Measurements from ENCODE around the gene PLCB3. TPM values are rescaled to one million over a fixed set of nuclear protein-coding genes. Genes with fewer than 3 reads are reported as not detected.
A peak's percentile ranks its signal among the peaks of the same experiment; 100 is the strongest.

The PLCB3 gene
- total and polyA plus RNA-seq, 7 donors = 10.6 to 52.8 (median 17.7) TPM

DNA sequence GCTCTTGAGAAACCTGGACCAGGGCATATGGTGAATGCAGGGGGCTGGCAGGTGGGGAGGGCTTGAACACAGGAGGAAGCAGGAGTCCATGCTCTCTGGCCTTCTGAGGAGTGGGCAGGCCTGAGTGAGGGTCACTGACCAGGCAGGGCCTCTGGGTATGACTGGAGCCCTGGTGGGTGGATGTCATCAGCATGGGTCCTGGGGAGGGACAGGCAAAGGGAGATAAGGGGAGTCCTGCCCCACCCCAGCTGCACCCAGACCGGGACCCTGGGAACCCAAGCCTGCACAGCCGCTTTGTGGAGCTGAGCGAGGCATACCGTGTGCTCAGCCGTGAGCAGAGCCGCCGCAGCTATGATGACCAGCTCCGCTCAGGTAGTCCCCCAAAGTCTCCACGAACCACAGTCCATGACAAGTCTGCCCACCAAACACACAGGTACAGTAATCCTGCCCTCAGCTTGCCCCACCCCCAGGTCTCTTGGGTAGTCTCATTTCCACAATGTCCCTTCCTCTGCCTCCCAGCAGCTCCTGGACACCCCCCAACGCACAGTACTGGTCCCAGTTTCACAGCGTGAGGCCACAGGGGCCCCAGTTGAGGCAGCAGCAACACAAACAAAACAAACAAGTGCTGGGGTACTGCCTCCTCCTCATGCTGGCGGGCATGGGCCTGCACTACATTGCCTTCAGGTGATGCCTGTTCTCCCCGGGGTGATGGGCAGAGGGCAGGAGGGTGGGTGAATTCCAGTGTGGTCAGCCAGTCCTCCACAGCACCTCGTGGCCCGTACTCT lies 19.0 kb upstream of the PLCB3 start:
- Histone ChIP-seq H3K4me1 (peaks cover 0 to 68% (median 53%) of the 10 kb centered on the region in 4 donors), H3K36me3 (peaks cover 0 to 9% (median 1%) of the 10 kb centered on the region in 4 donors), H3K4me3 (no peak overlapping the region), H3K9me3 (no peaks in the 10 kb centered on the region), H3K27me3 (no peaks in the 10 kb centered on the region), H3K27ac (peak overlapping the region in 3 of 4 donors; percentile 15 to 98 (median 95))
- intact Hi-C loops (cut with DNase I) = no loop called here
- no peak for DNase-seq
- no peak for TF ChIP-seq POLR2AphosphoS5 (IDR thresholded peaks at IDR 0.05)
- TF ChIP-seq, protein P1, sequence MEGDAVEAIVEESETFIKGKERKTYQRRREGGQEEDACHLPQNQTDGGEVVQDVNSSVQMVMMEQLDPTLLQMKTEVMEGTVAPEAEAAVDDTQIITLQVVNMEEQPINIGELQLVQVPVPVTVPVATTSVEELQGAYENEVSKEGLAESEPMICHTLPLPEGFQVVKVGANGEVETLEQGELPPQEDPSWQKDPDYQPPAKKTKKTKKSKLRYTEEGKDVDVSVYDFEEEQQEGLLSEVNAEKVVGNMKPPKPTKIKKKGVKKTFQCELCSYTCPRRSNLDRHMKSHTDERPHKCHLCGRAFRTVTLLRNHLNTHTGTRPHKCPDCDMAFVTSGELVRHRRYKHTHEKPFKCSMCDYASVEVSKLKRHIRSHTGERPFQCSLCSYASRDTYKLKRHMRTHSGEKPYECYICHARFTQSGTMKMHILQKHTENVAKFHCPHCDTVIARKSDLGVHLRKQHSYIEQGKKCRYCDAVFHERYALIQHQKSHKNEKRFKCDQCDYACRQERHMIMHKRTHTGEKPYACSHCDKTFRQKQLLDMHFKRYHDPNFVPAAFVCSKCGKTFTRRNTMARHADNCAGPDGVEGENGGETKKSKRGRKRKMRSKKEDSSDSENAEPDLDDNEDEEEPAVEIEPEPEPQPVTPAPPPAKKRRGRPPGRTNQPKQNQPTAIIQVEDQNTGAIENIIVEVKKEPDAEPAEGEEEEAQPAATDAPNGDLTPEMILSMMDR (IDR thresholded peaks at IDR 0.05) = no peak
- TF ChIP-seq POLR2A (IDR thresholded peaks at IDR 0.05) = no peak
- TF ChIP-seq EP300 (IDR thresholded peaks at IDR 0.05) = no peak
- 84 to 91% methylated on average over 15 of the region's 15 CpGs for WGBS, 2 donors

DNA sequence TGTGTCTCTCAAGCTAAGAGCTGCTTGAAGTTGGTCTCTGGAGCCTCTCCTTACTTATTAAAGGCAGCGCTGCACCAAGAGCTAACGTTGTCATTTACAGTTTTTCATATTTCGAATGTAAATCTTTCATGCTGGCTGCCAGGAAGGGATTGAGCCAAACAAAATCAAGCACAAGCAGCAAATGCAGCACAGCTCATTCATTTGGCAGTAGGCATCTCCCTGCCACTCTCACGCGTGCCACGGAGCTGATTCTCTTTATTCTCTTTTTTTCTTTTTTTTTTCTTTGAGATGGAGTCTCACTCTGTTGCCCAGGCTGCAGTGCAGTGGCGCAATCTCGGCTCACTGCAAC lies 18.4 kb upstream of the PLCB3 start:
- TF ChIP-seq, protein P1 (IDR thresholded peaks at IDR 0.05) = no peak
- TF ChIP-seq POLR2AphosphoS5 (IDR thresholded peaks at IDR 0.05) (no peak), POLR2A (IDR thresholded peaks at IDR 0.05) (no peak), EP300 (IDR thresholded peaks at IDR 0.05) (no peak)
- peak overlapping the region in 3 of 4 donors; percentile 15 to 98 (median 89) for H3K27ac ChIP-seq
- DNase-seq = no peak
- 87 to 91% methylated on average over 8 of the region's 8 CpGs for WGBS, 2 donors
- intact Hi-C loops (cut with DNase I) = no loop called here
- peaks cover 0 to 15% (median 2%) of the 10 kb centered on the region in 4 donors for H3K36me3 ChIP-seq
- H3K27me3 ChIP-seq = no peaks in the 10 kb centered on the region
- no peaks in the 10 kb centered on the region for H3K9me3 ChIP-seq
- H3K4me3 ChIP-seq = no peak overlapping the region
- peaks cover 0 to 62% (median 48%) of the 10 kb centered on the region in 4 donors for H3K4me1 ChIP-seq

DNA sequence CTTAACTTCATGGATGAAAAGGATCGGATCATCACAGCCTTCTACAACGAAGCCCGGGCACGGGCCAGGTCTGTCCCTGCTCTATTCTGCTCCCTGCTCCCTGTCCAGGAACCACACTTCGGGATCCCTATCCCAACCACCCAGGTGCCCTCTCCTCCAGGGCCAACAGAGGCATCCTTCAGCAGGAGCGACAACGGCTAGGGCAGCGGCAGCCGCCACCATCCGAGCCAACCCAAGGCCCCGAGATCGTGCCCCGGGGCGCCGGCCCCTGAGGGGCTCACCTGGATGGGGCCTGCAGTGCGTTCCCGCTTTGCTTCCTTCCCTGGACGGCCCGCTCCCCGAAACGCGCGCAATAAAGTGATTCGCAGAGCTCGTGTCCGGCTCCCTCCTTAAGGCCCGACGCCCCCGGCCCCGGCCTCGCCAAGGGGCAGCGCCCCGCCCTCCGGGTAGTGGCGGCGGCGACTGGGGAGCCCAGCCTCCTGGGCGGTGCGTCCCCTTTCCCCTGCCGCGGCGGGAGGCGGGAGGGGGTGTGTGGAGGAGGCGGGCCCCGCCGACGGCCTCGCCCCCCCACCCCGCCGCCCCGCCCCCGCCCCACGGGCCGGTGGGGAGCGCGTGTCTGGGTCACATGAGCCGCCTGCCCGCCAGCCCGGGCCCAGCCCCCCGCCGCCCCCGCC lies 17.3 kb upstream of the PLCB3 start, which contains the start of gene VEGFB:
Gene VEGFB (plus strand): TSS at position 672 of the 674 bp plus-strand sequence. CDS start 250 bp downstream, outside the sequence.
- Histone ChIP-seq H3K4me3 (peak within 1 kb of the TSS; percentile 66 to 88 (median 80)), H3K9me3 (no peaks in the 10 kb centered on the region), H3K27me3 (no peaks in the 10 kb centered on the region), H3K4me1 (peaks cover 0 to 59% (median 42%) of the 10 kb centered on the region in 4 donors), H3K27ac (peak within 1 kb of the TSS; percentile 88 to 93 (median 91)), H3K36me3 (peaks cover 0 to 26% (median 2%) of the 10 kb centered on the region in 4 donors)
- TF ChIP-seq, protein P1 (IDR thresholded peaks at IDR 0.05) = no peak
- TF ChIP-seq POLR2AphosphoS5 (IDR thresholded peaks at IDR 0.05) (peak; percentile 58 to 86 (median 73)), POLR2A (IDR thresholded peaks at IDR 0.05) (peak; percentile 16 to 33), EP300 (IDR thresholded peaks at IDR 0.05) (no peak)
- 1 to 6% methylated on average over 60 to 62 of the region's 62 CpGs for WGBS, 2 donors
- peak; percentile 91 for DNase-seq
- intact Hi-C loops (cut with DNase I) = no loop called here

DNA sequence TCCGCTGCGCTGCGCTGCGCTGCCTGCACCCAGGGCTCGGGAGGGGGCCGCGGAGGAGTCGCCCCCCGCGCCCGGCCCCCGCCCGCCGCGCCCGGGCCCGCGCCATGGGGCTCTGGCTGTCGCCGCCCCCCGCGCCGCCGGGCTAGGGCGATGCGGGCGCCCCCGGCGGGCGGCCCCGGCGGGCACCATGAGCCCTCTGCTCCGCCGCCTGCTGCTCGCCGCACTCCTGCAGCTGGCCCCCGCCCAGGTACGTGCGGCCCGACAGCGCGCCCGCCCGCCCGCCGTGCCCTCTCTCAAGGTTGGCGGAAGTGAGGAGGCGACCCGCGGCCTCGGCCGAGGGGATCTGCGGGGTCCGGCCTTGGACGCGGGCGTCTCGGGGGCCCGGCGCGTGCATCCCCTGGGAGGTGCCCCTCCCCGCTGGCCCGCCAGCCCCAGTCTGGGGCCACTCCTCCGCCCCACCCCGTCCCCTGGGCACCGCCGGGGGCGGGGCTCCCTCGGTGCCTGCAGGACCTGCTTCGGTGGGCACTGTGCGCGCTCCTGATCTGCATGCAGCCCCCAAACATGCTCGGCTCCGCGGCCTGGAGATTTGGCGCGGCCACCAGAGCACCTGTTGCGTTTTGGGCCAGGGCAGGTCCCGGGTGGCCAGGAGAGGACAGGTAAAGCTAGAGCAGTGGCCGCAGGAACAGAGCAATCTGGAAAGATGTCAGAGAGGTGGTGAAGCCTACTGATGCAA lies 16.5 kb upstream of the PLCB3 start:
- intact Hi-C loops (cut with DNase I) = no loop called here
- Histone ChIP-seq H3K36me3 (peaks cover 0 to 31% (median 2%) of the 10 kb centered on the region in 4 donors), H3K4me1 (peaks cover 0 to 53% (median 36%) of the 10 kb centered on the region in 4 donors), H3K9me3 (no peaks in the 10 kb centered on the region), H3K27ac (peak overlapping the region; percentile 88 to 93 (median 91)), H3K4me3 (peak overlapping the region; percentile 66 to 88 (median 80)), H3K27me3 (no peaks in the 10 kb centered on the region)
- WGBS, 2 donors = 1% methylated on average over 80 of the region's 80 CpGs
- TF ChIP-seq POLR2AphosphoS5 (IDR thresholded peaks at IDR 0.05) (peak in 3 of 4 donors; percentile 15 to 64 (median 58)), EP300 (IDR thresholded peaks at IDR 0.05) (no peak), POLR2A (IDR thresholded peaks at IDR 0.05) (no peak)
- TF ChIP-seq, protein P1 (IDR thresholded peaks at IDR 0.05) = no peak
- no peak for DNase-seq

Data from sigmoid colon (tissue), 7 donors.